GM21367 (cell line): Measurements from ENCODE around the gene NEDD8.

Experiments used
- ATAC-seq: cut with Tn5 transposase; IDR thresholded peaks from one replicate; pipeline ENCODE4 v1.9.1; 2021; ENCODE audit not compliant: unreplicated experiment

NEDD8 gene

DNA sequence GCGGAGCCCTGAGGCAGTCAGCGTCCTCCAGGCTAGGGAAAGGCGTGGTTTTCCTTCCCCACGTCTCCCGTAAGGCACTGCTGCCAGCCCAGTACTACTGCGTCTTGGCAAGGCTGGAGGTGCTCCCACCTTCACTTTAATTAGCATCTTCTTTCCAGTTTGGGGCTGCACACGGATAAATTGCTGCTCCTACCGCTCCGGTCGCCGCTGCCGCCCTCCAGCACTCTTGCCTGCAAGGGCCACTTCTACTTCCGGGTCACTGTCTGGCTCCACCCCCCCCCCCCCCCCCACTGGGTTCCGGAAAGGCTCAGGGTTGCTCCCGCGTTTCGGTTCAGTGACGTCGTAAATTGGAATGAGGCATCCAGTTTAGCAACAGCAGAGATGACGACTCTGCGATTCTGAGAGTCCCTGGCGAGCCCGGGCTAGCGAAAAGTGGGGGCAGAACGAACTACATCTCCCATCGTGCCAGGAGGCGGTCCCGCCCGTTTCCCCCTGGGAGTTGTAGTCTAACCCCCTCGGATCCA lies at the start of gene NEDD8:
TSS of gene NEDD8 (minus strand) at position 247 of the 524 bp plus-strand sequence. CDS start at position 147, 100 bp downstream.
- peak; percentile 66 for ATAC-seq

GRCh38 chr14:24281636-24282035 lies 49.5 kb upstream of the NEDD8 start:
- no peak for ATAC-seq

DNA sequence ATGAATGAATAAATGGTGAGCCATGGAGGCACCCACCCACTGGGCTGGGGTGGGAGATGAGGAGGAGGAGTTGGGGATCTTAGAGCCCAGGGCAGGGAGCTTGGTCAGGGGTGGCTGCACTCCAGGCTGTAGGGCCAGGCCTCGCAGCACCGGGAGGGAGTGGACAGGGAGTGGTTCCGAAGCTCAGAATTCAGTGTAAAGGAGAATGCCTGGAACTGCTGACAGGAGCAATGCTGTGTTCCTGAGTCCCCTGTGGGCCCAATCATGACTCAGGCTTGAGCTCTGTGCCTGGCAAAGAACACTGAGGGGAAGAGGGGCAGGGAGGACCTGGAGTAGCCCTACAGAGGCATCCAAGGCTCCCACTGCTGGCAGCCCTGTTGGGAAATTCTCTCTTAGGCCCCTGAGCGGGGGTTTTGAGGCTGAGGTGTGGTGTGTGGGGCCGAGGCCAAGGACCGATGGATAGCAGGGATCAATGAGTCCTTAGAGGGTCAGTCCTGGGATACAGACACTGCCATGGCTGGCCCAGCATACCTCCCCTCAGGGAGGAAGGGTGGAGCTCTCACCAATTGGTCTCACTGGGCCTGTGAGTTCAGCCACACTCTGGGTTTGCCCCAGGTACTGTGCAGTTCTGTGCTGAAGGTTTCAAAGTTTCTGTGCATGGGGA lies 48.8 kb upstream of the NEDD8 start:
- ATAC-seq, result no peak

DNA sequence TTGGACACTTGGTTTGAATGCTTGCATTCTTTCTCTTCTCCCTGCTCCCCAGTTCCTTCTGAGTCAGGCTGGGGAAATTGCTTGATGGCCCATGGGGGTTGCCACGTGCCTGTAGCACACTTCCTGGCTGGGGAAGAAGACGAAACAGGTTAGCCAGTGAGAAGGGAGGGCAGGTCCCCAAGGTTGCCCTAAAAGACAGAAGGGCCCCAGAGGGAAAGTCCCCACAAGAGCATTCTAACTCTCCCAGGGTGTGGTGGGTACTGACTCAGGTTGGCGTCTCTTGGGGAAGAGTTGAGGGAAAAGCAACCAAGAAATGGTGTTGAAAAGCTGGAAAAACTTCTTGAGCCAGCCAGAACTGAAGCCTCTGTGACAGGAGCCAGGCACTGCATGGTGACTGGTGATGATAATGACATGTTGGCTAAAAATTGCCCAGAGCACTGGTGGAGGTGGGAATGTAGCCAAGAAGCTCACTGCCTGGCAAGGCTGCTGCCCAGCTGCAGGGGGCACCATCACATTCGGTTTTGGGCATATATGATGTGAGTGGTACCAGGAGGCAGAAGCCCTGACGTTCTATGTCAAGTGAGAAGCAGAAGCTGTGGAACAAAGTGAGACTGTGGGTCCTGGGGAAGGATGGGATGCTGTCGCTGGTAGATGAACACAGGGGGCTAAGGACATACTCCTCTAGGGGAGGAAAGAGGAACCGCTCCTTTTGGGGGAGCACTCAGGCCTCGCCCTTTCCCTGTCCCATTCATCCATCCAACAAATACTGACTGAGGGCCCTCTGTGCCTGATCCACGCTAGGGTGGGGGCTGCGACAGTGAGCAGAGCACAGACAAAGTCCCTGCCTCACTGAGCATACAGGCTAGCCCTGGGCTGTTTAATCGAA lies 47.4 kb upstream of the NEDD8 start:
- ATAC-seq, result peak; percentile 48

DNA sequence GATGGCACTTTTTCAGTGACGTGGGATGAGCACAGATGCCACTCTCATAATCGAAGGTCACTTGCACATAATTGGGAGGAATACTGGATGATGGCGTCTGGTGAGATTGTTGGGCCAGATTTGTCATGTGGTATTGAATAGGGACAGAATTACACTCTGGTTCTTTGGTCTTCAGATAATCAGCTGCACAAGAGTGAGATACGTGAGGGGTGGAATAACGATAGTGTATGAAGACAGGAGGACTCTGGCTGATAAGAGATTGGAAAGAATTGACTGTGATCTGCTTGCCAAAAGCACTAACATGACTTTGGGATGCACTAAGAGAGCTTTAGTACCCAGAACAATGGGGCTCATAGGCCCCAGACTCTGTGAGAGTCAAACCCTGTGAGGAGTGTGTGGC lies 46.3 kb upstream of the NEDD8 start:
- no peak for ATAC-seq

DNA sequence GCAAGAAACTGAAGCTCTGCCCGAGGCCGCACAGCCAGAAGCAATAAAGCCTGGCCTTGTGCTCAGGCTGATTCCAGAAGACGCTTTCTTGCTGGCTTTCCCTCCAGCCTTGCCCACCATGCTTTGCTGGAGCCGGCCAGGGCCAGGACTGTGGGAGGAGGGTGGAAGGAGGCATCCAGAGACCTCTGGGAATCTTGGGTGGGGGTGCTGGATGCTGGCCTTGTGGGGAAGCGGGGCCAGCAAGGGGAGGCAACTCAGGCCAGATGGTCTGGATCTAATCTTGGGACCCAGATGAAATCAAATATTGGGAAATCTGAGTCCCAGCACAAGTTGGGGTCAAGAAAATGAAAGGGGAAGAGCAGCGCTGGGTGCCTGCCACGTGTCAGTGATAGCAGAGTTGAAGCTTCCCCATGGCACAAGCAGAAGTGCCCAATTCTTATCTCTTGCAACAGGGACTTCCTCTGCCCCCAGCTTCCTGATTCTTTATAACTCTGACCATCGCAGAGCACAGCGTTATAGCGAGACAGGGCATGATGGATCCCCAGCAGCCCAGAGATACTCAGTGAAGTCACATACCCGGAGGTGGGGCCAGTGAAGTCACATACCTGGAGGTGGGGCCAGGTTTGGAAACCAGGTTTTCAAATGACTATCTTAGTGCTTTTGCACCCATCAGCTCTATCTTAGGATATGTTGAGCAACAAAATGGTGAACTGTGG lies 45.6 kb upstream of the NEDD8 start:
- no peak for ATAC-seq

GRCh38 chr14:24277071-24277470 lies 44.9 kb upstream of the NEDD8 start:
- ATAC-seq, result no peak

DNA sequence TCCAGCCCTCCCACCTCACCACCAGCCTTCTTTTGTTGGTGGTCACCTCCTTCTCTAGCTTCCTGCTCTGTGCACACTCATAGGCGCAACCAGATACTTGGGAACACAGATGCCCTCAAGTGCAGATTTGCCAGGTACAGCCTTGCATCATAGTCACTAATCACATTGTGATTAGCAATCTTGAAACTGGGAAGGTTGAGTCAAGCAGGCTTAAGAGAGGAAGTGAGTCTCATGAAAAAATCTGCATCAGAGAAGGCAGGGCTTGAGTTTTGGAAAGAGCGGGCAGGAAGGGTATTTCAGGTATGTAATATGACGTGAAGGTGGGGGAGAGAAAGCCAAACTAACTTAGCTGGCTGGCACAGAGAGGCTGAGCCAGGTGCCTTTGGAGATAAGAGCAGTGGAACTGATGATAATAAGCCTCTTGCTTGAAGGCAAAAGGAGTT lies 42.0 kb upstream of the NEDD8 start:
- ATAC-seq, result peak; percentile 41

- ATAC-seq, result no peak
Observed at GRCh38 chr14:24273422-24273998, 41.3 kb upstream of the NEDD8 start.

GRCh38 chr14:24272467-24272866 lies 40.3 kb upstream of the NEDD8 start:
- ATAC-seq, result no peak

DNA sequence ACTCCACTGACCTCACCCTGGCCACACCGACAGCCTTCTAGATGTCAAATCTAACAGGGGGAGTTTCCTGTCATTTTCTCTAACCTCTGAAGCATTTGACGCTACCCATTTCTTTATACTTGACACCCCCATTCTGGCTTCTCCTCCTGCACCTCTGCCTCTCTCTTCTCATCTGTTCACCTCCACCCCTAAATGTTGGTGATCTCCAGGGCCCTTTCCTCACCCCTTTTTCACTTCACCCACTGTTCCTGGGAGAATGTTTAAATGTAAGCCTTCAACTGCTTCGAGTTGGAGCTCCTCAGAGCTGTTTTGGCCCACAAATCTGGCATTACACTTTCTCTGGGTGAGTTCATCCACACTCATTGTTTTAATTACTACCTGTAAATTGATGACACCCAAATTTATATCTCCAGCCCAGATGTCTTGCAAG lies 39.7 kb upstream of the NEDD8 start:
- ATAC-seq, result no peak

GRCh38 chr14:24271134-24271833 lies 39.1 kb upstream of the NEDD8 start, which contains the start of gene RABGGTA:
TSS of gene RABGGTA (minus strand) at chr14:24271597. CDS start at chr14:24271115, 482 bp downstream.
- ATAC-seq, result peak; percentile 77

- no peak for ATAC-seq
Observed at GRCh38 chr14:24270537-24271133, 38.5 kb upstream of the NEDD8 start.

DNA sequence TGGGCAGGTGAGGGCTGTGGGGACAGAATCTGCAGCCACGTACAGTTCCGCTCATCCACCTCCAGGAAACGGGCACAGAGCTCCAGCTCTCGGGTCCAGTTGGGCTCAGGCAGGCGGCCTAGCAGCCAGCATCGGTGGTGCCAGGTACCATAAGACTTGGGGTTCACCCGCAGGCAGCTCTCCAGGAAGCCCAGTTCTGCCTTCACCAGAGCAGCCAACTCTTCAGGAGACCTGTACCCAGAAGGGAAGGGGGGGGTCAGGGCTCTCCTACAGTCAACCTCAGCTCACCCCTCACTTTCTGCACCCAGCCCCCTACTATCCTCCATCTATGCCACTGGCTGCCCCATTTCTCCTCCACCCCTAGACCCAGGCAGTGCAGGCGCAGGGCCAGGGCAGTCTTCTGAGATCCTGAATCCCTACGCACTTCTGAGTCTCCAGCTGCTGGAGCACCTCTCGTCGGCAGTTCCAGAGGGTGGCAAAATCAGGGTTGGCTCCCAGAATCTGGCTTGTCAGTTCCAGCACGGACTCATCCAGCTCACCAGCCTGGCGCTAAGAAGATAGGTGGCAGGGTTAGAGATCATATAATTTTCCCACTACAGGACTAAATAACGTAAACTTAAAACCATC lies 37.9 kb upstream of the NEDD8 start:
- no peak for ATAC-seq

DNA sequence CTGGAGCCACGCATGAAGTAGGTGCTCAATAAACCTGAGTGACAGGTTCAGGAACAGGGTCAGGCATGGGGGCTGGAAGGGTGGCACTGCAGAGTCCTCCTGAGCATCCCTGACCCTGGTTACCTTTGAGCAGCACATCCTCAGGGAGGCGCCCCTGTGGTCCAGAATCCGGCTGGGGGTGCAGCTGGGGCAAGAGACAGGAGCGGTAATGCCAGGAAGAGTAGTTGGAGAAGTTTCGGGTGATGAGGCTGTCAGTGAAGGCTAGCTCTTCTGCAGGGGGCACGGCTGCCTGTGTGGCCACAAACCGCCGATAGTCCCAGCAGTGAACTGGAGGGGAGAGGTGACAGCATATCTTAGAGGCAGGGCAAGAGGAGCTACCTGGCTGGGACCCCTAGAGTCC lies 37.2 kb upstream of the NEDD8 start:
- ATAC-seq, result no peak

GRCh38 chr14:24268225-24268624 lies 36.1 kb upstream of the NEDD8 start:
- ATAC-seq, result no peak

GRCh38 chr14:24267516-24267915 lies 35.3 kb upstream of the NEDD8 start:
- no peak for ATAC-seq

DNA sequence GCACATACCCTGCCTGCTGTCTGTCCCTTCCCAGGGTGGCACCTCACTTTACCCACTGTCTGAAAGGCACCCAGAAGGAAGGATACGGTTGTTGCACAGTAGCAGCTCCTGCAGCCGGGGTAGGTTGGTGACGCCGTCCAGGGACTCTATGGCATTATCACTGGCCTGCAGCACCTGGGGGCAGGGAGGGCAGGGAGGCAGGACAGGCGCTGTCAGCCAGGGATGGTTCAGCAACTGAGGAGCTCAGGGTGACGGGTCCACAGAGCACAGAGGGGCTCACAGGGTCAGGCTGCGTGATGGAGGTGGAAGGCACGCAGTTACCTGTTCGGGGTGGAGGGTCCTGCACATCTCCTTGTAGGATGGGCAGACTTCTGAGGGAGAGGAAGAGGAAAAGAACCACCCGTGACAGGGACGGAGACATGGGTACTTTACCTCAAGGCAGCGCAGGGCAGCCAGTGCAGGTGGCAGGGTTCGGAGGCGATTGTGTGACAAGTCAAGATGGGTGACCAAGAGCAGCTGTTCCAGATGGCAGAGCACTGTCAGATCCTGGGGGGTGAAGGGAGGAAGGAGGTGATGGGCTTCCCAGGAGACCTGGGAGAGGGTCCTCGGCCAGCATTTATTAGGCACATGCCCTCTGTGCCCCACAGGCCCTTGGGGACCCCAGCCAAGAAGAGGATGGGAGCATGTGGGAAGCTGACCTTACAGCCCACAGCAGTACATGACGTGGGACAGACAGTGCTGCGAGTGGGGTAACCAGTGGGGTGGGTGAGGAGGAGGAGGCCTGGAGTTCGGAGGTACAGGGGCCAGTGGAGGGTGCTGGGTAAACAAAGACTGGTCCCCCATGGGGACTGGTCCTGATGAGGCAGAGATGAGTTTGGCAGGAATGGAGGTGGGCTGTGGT lies 34.4 kb upstream of the NEDD8 start:
- ATAC-seq, result no peak
